HPDE6-E6E7 (cell line): ENCODE data around the gene OR2T10.
"Not testable (repeated sequence)": the region's sequence is repeated elsewhere in the genome, so short reads cannot be mapped to it uniquely, and the experiment has no call there.

Experiments
- DNase-seq: peaks from one replicate; pipeline ENCODE4 v3.0.0; 2011; ENCODE audit warnings: missing footprints; ENCODE audit errors: extremely low spot score

OR2T10 gene, protein sequence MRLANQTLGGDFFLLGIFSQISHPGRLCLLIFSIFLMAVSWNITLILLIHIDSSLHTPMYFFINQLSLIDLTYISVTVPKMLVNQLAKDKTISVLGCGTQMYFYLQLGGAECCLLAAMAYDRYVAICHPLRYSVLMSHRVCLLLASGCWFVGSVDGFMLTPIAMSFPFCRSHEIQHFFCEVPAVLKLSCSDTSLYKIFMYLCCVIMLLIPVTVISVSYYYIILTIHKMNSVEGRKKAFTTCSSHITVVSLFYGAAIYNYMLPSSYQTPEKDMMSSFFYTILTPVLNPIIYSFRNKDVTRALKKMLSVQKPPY

DNA sequence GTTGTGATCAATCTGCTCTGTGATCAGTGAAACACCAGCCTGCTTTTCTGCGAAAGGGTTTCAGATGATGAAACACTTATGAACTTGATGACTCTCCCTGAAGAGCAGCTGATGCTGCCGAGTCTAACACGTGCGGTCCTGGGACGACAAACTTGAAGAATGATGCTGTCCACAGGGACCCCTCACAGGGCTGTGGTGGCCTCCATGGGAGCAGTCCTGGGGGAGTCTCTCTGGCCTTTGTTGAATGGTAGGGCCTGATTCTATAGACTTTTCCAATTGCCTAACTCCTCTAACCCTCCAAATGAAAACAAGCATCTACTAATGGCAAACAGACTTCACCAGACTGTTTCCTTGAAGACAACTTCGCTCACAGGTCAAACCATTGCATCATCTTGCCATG, at the start of gene OR2T10:
TSS of gene OR2T10 (minus strand) at position 112 of the 400 bp plus-strand sequence. CDS start 3,932 bp downstream, outside the sequence.
- no peak for DNase-seq

GRCh38 chr1:248645178-248645577, 47.7 kb upstream of the OR2T10 start, which contains the start of gene OR2T35:
Gene OR2T35 (minus strand): TSS chr1:248645278. CDS start chr1:248639258, 6,020 bp downstream.
- DNase-seq = not testable (repeated sequence)

- not testable (repeated sequence) for DNase-seq
Observed at GRCh38 chr1:248642971-248643651, 45.6 kb upstream of the OR2T10 start.

- not testable (repeated sequence) for DNase-seq
Observed at GRCh38 chr1:248641583-248641982, 44.1 kb upstream of the OR2T10 start.

DNA sequence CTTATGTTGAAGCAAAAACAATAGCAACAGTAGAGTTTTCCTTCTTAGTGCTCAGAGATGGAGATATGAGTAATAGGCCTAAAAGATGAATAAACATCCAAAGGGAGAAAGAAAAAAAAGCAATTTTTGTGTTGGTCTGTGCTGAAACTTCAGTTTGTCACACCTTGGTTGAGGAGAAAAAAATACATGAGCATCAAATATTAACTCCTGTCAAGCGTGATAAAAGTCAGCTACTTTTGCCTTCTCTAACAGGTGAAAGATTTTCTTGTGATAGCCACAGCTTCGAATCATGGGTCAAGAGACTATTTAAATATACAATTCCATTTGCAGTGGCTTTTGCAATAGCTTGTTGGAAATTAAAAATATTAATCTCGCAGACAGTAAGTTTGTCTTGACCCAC, 43.4 kb upstream of the OR2T10 start:
- DNase-seq = not testable (repeated sequence)

DNA sequence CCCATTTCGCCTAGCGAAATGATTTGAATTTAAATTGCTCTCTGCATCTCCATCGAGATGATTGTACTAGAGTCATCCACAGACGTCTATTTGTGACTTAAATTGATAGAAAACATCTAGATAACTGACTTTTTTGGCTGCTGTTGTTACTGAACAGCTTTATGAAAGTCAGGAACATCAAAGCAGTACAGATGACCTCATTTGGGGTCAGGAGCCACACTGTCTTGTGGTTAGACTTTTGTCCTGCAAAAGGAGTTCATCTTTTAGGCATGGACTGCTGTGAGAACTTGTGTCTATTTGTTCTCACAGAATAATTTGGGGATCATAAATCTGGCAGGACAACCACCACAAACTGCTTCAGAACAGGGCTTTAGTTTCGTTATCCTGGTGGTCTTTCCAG, 42.2 kb upstream of the OR2T10 start:
- DNase-seq = not testable (repeated sequence)

DNA sequence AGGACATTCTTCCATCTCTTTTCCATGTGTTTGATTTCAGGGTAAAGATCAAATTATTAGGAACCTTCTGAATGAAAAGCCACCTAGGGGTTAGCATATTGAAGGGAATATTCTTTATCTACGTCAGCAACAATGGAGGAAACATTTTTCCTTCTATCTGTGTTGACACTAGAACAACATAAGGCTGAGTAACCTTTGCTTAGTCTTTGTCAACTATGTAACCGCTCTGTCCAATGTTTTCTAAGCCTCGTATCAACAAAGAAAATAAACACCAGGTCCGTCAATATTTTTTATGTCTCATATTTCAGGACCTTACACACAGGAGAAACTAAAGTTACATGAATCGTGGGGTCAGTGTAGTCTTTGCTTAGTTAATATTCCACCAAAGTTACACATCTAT, 39.1 kb upstream of the OR2T10 start:
- DNase-seq = not testable (repeated sequence)

DNA sequence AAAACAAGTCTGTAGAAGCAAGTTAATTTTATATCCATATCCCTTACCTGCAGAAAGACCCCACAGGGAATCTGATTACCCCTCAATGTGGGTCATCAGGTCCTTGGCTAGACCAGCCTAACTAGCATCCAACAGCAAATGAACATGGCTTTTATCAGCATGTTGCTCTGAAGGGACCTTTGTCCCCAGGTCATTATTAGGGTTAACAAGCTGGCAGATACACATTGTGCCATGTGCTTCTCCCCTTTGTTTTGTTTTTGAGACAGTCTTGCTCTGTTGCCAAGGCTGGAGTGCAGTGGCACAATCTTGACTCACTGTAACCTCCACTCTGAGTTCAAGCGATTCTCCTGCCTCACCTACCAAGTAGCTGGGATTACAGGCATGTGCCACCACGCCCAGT, 37.5 kb upstream of the OR2T10 start, which contains the start of gene OR2T11:
TSS of gene OR2T11 (minus strand) at position 101 of the 400 bp plus-strand sequence. CDS start 7,963 bp downstream, outside the sequence.
- DNase-seq = not testable (repeated sequence)

GRCh38 chr1:248631354-248632008, 34.0 kb upstream of the OR2T10 start:
- no peak for DNase-seq

DNA sequence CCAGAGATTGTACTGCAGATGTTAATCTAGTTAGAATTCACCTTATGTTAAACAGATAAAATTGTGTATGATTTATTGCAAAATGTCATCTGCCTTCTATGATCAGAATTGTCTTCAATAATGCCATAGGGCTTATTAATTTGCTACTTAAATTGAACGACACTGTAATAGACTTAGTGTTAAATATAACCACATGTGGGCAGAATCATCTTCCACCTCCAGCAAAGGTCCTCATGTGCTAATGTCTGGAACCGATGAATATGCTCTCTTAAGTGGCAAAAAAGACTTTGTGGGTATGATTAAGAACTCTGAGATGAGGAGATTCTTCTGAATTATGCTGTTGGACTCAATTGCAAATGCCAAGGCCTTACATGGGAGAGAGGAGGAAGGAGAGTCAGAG, 33.1 kb upstream of the OR2T10 start:
- no peak for DNase-seq

GRCh38 chr1:248627971-248628844, 30.7 kb upstream of the OR2T10 start:
- no peak for DNase-seq

DNA sequence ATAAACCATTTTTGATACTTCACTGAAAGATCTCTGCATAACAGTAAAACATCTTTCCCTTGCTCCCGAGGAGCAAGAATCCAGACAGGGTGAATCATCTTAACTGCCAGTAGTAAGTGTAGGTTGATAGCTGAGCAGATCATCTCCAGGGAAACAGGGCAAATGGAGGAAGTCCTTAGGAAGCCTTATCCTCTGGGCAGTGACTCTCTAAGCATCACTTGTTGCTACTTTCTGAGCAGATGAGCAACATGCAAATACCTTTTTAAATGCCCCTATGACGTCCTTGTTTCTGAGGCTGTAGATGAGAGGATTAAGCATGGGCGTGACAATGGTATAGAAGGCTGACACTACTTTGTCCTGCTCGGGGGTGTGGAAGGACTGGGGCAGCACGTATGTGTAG, 28.5 kb upstream of the OR2T10 start:
- DNase-seq = no peak

DNA sequence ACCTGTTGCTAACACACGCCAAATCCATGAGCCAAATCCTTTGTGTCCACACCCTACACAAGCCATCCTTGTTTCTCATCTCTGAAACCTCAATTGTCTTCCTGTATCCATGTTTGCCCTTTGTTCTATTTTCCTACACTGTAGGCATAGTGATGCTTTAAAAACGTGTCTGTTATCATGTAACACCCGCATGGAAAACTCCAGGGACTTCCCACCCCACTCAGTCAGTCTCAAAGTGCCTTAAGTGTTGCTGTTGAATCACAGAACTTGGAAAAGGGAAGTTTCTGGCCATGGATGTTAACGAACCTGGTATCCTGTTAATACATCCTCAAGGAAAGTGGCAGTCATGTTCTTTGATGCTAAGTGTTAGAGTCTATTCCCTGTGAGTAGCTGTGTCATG, 27.7 kb upstream of the OR2T10 start:
- no peak for DNase-seq

GRCh38 chr1:248622570-248623001, 25.1 kb upstream of the OR2T10 start:
- peak; percentile 22 for DNase-seq

DNA sequence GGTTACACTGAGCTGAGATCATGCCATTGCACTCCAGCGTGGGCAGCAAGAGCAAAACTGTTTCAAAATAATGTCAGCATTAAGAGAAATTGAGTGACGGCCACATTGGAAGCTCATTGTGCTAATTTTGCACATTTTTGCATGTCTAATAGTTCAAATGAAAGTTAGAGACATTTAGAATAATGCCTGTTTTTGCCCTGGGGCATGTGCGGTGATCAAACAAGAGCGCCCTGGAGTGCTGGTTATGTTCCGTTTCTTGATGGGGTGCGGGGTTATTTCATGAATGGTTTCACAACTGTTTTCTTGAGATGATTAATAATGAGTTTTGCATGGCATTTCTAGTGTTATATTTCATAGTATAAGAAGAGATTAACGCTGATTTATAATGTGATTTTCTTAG, 24.3 kb upstream of the OR2T10 start:
- DNase-seq = no peak

DNA sequence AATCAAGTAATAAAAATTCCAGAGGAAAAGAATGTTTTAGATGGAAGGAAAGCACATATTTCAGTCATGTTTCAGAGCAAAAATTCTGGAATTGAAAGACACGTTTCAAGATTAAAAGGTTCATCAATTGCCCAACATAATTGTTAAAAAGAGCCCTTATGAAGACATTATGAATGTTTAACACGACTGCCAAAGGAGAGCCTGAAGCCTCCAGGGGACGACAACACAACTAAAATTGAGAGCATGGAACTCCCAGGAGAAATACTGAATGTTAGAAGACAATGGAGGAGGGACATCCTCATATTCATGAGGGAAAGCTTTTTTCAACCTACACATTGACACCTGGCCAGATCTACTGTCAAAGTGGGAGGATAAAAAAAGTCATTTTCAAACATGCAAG, 21.4 kb upstream of the OR2T10 start:
- no peak for DNase-seq

DNA sequence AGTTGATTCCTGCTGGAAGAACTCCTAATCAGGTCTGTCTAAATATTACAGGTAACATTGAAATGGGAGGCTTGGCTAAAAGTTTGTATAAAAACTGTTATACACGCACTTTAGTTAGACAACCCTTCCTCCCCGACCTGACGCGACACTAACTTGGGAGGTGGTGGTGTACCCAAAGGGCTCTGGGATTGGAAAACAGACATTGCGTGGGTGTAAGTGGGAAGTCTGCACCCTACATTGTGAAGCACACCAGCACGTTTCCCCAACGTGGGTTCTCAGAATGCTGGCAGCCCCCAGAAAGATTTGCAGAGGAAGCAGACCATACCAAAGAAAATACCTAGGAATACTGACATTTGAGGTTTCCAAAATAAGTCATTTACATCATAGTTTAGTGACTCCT, 20.6 kb upstream of the OR2T10 start:
- no peak for DNase-seq

DNA sequence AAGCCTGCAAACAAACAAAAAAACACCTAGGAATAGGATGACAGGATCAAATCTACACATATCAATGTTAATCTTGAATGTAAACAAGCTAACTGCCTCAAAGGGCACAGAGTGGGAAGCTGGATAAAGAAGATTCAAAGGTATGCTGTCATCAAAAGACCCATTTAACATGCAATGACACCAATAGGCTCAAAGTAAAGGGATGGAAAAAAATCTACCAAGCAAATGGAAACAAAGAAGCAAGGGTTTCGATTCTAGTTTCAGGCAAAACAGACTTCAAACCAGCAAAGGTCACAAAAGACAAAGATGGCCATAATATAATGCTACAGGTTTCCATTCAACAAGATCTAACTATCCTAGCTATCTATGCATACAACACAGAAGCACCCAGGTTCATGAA, 16.2 kb upstream of the OR2T10 start:
- DNase-seq = no peak

- no peak for DNase-seq
Observed at GRCh38 chr1:248611883-248612414, 14.4 kb upstream of the OR2T10 start.

DNA sequence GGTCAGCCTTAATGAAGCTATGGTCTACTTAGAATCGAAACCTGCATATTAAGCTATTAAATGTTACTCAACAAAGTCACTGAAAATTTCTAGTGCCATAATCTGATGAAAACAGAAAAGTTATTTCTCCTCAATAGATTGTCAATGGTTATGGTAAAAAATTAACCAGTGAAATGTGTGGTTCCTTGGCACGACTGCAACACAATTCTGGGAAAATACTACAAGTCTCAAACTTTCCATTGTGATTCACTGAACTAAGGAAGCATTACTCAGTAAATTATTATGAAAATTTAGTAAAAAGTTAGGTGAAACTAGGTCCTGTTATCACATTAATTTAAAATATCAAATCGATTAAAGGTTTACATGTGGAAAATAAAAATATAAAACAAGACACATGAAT, 12.8 kb upstream of the OR2T10 start:
- no peak for DNase-seq

DNA sequence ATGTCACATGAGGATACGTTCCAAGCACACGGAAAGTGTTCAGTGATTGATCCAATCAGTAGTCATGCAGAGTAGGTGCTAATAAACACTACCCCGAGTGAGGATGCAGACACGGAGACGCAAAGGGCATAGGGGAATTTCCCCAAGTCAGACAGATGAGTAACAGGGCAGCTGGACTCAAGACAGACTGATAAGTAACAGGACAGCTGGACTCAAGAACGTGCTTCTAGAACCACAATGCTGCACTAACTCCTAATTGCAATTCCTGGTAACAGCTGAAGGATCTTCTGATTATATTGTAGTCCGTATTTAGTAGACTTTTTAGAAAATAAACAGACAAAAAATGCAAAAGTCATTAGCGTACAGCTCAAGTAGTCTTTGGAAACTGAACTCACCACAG, 1.9 kb upstream of the OR2T10 start:
- no peak for DNase-seq
